Measurements from ENCODE around the gene PRDM16.

DNA sequence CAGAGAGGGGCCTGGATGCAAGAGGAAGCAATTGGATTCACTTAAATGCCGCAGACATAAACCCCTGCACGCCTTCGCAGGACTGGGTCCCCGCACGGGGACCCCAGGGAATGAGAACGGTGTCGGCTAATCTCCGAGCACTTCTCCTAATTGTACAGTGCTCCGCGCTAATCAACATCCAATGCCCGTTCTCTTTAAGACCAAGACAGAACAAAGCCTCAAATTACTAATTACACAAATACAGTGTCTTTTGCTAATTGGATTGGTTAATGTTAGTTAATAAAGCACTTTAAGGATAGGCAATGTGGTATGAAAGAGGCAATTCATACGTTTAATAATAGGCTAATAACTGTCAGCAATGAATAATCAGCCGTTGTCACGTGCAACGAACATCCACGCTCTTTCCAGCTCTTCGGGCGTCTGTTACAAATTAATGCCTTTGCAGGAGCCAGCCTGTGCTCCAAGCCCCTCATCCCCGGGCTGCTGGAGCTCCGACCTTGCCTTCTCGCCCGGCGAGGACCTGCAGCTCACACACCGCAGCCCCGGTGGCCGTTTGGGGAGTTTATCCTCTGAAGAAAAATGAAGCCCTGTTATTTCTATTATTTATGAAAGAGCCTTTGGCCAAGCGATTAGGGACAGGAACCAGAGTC lies 157.8 kb downstream of the PRDM16 start:
- TF ChIP-seq POLR2A (IDR thresholded peaks at IDR 0.05; ENCODE audit: low read length) (no peak), GATA1 (IDR thresholded peaks at IDR 0.05; ENCODE audit: low read depth, low read length) (no peak)

All from erythroblast (primary cell).